CD4-positive, alpha-beta T cell treated with Interleukin-12 subunit alpha and Interleukin-12 subunit beta, for 1 hour (primary cell): Measurements from ENCODE around the gene NBEA.

Source experiments
- DNase-seq: peaks from one replicate; pipeline ENCODE4 v3.0.0-alpha.2; 2020

Gene NBEA

GRCh38 chr13:35720690-35721554 is 778.9 kb downstream of the NBEA start:
- peak; percentile 9 for DNase-seq
